NCI-H526 (cell line): ENCODE results near the gene PDE4B.
A peak's percentile ranks its signal among the peaks of the same experiment; 100 is the strongest.

Source experiments
- DNase-seq, 2 experiments: peaks; one replicate each; lab custom pipeline; 2025; lab: John Stamatoyannopoulos, UW

PDE4B gene

GRCh38 chr1:66285618-66286270 lies 493.0 kb downstream of the PDE4B start:
- no peak for DNase-seq

GRCh38 chr1:66286307-66286706 lies 493.6 kb downstream of the PDE4B start:
- no peak for DNase-seq

- DNase-seq: no peak
Measured at GRCh38 chr1:66288048-66288447, 495.4 kb downstream of the PDE4B start.

- DNase-seq: no peak
Measured at GRCh38 chr1:66290761-66291530, 498.3 kb downstream of the PDE4B start.

- DNase-seq: no peak
Measured at GRCh38 chr1:66291531-66291864, 498.8 kb downstream of the PDE4B start.

GRCh38 chr1:66292305-66292704 lies 499.6 kb downstream of the PDE4B start:
- no peak for DNase-seq

GRCh38 chr1:66292944-66293343 lies 500.2 kb downstream of the PDE4B start:
- DNase-seq: no peak

- DNase-seq: no peak
Measured at GRCh38 chr1:66294707-66295370, 502.1 kb downstream of the PDE4B start.

GRCh38 chr1:66295803-66296202 lies 503.1 kb downstream of the PDE4B start:
- no peak for DNase-seq

GRCh38 chr1:66296370-66296769 lies 503.7 kb downstream of the PDE4B start:
- DNase-seq: no peak

- DNase-seq: no peak
Measured at GRCh38 chr1:66296951-66297350, 504.3 kb downstream of the PDE4B start.

- no peak for DNase-seq
Measured at GRCh38 chr1:66298464-66298863, 505.8 kb downstream of the PDE4B start.

- DNase-seq: no peak
Measured at GRCh38 chr1:66300280-66300971, 507.7 kb downstream of the PDE4B start.

- no peak for DNase-seq
Measured at GRCh38 chr1:66300972-66301451, 508.3 kb downstream of the PDE4B start.

- DNase-seq: peak in 1 of 2 experiments; percentile 4
Measured at GRCh38 chr1:66302184-66302742, 509.6 kb downstream of the PDE4B start.

- DNase-seq: no peak
Measured at GRCh38 chr1:66302815-66303214, 510.1 kb downstream of the PDE4B start.

- DNase-seq: no peak
Measured at GRCh38 chr1:66303646-66304045, 511.0 kb downstream of the PDE4B start.

- DNase-seq: no peak
Measured at GRCh38 chr1:66304128-66304527, 511.4 kb downstream of the PDE4B start.

- DNase-seq: no peak
Measured at GRCh38 chr1:66305927-66306326, 513.2 kb downstream of the PDE4B start.

GRCh38 chr1:66309006-66309741 lies 516.5 kb downstream of the PDE4B start:
- no peak for DNase-seq

GRCh38 chr1:66311092-66311491 lies 518.4 kb downstream of the PDE4B start:
- DNase-seq: no peak
